ENCODE data around the gene FAM222B. TPM values are rescaled to one million over a fixed set of nuclear protein-coding genes. Genes with fewer than 3 reads are reported as not detected.

The FAM222B gene
- total and polyA plus RNA-seq, 9 of the 15 experiments (the other 6 are each of a cell fraction or from before 2014, with no cell fraction given) = 4.0 to 34.6 (median 7.5) TPM

DNA sequence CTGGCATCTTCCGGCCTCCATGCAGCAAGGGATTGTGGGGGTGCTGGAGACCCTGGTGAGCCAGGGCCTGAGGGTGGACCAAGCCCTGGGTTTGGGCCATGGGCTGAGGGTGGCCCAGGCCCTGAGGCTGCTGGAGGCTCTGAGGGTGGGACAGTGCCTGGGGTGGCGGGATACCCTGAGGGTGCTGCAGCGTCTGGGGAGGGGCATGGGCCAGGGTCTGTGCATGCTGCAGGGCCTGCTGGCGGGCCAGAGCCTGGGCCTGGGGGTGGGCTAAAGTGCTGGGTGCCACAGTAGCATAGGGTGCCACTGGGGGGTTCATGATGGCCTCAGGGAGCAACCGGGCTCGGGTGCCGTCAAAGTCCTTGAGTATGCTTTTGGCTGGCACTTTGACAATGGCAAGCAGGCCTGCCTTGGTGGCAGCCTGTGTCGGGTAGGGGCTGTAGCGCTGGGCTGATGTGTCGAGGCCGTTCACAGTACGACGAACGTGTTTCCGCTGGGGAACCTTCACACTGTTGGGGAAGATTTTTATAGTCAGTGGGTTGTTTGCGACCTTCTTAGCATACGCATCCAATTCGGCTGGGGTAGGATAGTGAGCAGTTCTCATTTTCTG, 83.2 kb downstream of the FAM222B start:
- H3K27me3 ChIP-seq (ENCODE audit: control insufficient read depth in 2 of 2, insufficient read depth in 2 of 2, low read length in 2 of 2) = no peaks in the 10 kb centered on the region
- intact Hi-C loops (cut with micrococcal nuclease) (no loop called here), in situ Hi-C loops (cut with MboI) (no loop called here)
- BruUV-seq (replicated peaks) = no TSS peak
- H3K9ac ChIP-seq (ENCODE audit: insufficient read depth in 1 of 2, low read depth in 2 of 2, low read length in 2 of 2) = peak overlapping the region in 1 of 2 experiments; percentile 56; a peak in 1 of 4 replicates
- DNase-seq (ENCODE audit: extremely low read depth in 1 of 4, low spot score in 3 of 4) (no peak), ATAC-seq (no peak), FAIRE-seq (no peak)
- H3K27ac ChIP-seq (ENCODE audit: extremely low read depth, low read depth, low read length) = no peak overlapping the region
- H3K9me1 ChIP-seq (ENCODE audit: control insufficient read depth, insufficient read depth, low read length) = peaks cover 5% of the 10 kb centered on the region
- no peak overlapping the region for H3K4me2 ChIP-seq (ENCODE audit: insufficient read depth, low read length)
- 96% methylated on average over 18 of the region's 18 CpGs for WGBS (ENCODE audit: insufficient coverage, low coverage, missing lambda C conversion rate)
- peak; percentile 35; the same call in 1 of the 2 replicates for TF ChIP-seq POLR2G (IDR thresholded peaks at IDR 0.05; ENCODE audit: low read depth, low read length)
- TF ChIP-seq, protein P1, sequence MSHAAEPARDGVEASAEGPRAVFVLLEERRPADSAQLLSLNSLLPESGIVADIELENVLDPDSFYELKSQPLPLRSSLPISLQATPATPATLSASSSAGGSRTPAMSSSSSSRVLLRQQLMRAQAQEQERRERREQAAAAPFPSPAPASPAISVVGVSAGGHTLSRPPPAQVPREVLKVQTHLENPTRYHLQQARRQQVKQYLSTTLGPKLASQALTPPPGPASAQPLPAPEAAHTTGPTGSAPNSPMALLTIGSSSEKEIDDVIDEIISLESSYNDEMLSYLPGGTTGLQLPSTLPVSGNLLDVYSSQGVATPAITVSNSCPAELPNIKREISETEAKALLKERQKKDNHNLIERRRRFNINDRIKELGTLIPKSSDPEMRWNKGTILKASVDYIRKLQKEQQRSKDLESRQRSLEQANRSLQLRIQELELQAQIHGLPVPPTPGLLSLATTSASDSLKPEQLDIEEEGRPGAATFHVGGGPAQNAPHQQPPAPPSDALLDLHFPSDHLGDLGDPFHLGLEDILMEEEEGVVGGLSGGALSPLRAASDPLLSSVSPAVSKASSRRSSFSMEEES (CRISPR knock-in tag; IDR thresholded peaks at IDR 0.05) = no peak
- H3K36me3 ChIP-seq (ENCODE audit: control insufficient read depth, insufficient read depth, low read length) = peaks cover 68% of the 10 kb centered on the region
- H3K9me3 ChIP-seq (replicated peaks; ENCODE audit: control insufficient read depth, insufficient read depth, low read depth, low read length) = no peaks in the 10 kb centered on the region
- no peak overlapping the region for H3K4me3 ChIP-seq
- ChIA-PET POLR2A (no interaction called here), CTCF (ENCODE audit: low intra/inter-chr PET ratio) (no interaction called here)
- H4K20me1 ChIP-seq (replicated peaks; ENCODE audit: control insufficient read depth, insufficient read depth, low read length) = 0 out of 2 replicates have a peak, but pooled peaks cover 3% of the 10 kb centered on the region
- peaks cover 13% of the 10 kb centered on the region for H3K79me2 ChIP-seq (ENCODE audit: control insufficient read depth, insufficient read depth, low read length)
- peaks cover 3 to 10% of the 10 kb centered on the region in 2 experiments; a peak in 2 of 5 replicates for H3K4me1 ChIP-seq (replicated peaks in 1 of 2; ENCODE audit: control insufficient read depth in 2 of 2, insufficient read depth in 2 of 2, low read length in 2 of 2)
- H2AFZ ChIP-seq (ENCODE audit: low read depth, low read length) = no peak overlapping the region

Measured in K562 (cell line).